ENCODE data around the gene HEATR5A. TPM values are rescaled to one million over a fixed set of nuclear protein-coding genes. Genes with fewer than 3 reads are reported as not detected.

The HEATR5A gene
- total and polyA plus RNA-seq, 2 of the 13 experiments (the other 11 are each of a cell fraction or from before 2014, with no cell fraction given), result 36.4 to 105 TPM

- TF ChIP-seq TRIM24 (CRISPR knock-in tag; IDR thresholded peaks at IDR 0.05), result 0 out of 2 replicates have a peak, but pooled peaks have one; percentile 15
- peak; percentile 97 for TF ChIP-seq MEIS2 (CRISPR knock-in tag; IDR thresholded peaks at IDR 0.05)
- peak; percentile 76; the same call in 1 of the 2 replicates for TF ChIP-seq ZNF780A (CRISPR knock-in tag; IDR thresholded peaks at IDR 0.05)
- TF ChIP-seq ZSCAN30 (CRISPR knock-in tag; IDR thresholded peaks at IDR 0.05), result peak; percentile 98
- TF ChIP-seq IKZF4 (CRISPR knock-in tag; IDR thresholded peaks at IDR 0.05; ENCODE audit: borderline replicate concordance, low read depth, not compliant biosample characterization), result peak; percentile 98
- peak; percentile 50; the same call in 1 of the 2 replicates for TF ChIP-seq ADNP (CRISPR knock-in tag; IDR thresholded peaks at IDR 0.05)
- TF ChIP-seq MTA3 (CRISPR knock-in tag; IDR thresholded peaks at IDR 0.05), result peak; percentile 41; the same call in 1 of the 2 replicates
- TF ChIP-seq MBNL3 (CRISPR knock-in tag; conservative IDR thresholded peaks at IDR 0.05), result no peak
- TF ChIP-seq ZNF24 (IDR thresholded peaks at IDR 0.05), result no peak; the same call in 1 of the 2 replicates
- TF ChIP-seq, protein P1, sequence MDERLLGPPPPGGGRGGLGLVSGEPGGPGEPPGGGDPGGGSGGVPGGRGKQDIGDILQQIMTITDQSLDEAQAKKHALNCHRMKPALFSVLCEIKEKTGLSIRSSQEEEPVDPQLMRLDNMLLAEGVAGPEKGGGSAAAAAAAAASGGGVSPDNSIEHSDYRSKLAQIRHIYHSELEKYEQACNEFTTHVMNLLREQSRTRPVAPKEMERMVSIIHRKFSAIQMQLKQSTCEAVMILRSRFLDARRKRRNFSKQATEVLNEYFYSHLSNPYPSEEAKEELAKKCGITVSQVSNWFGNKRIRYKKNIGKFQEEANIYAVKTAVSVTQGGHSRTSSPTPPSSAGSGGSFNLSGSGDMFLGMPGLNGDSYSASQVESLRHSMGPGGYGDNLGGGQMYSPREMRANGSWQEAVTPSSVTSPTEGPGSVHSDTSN (CRISPR knock-in tag; IDR thresholded peaks at IDR 0.05), result peak; percentile 35; the same call in 1 of the 2 replicates
- peak; percentile 100 for TF ChIP-seq ARNT2 (CRISPR knock-in tag; IDR thresholded peaks at IDR 0.05; ENCODE audit: low read depth)
- peak; percentile 100 for TF ChIP-seq ARHGAP35 (CRISPR knock-in tag; IDR thresholded peaks at IDR 0.05; ENCODE audit: borderline replicate concordance)
- TF ChIP-seq MTA1 (CRISPR knock-in tag; IDR thresholded peaks at IDR 0.05; ENCODE audit: borderline replicate concordance), result peak; percentile 100
- TF ChIP-seq ZNF616 (CRISPR knock-in tag; IDR thresholded peaks at IDR 0.05; ENCODE audit: low read depth), result peak; percentile 98
- TF ChIP-seq ZNF503 (CRISPR knock-in tag; IDR thresholded peaks at IDR 0.05), result peak; percentile 91
- TF ChIP-seq, protein P2, sequence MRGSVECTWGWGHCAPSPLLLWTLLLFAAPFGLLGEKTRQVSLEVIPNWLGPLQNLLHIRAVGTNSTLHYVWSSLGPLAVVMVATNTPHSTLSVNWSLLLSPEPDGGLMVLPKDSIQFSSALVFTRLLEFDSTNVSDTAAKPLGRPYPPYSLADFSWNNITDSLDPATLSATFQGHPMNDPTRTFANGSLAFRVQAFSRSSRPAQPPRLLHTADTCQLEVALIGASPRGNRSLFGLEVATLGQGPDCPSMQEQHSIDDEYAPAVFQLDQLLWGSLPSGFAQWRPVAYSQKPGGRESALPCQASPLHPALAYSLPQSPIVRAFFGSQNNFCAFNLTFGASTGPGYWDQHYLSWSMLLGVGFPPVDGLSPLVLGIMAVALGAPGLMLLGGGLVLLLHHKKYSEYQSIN (CRISPR knock-in tag; IDR thresholded peaks at IDR 0.05; ENCODE audit: borderline replicate concordance), result no peak
- peak in 1 of 2 experiments; percentile 5; a peak in 2 of 4 replicates for TF ChIP-seq REST (IDR thresholded peaks at IDR 0.05; ENCODE audit: borderline replicate concordance in 1 of 2, low read depth in 1 of 2, low read length in 2 of 2)
- TF ChIP-seq, protein P3, sequence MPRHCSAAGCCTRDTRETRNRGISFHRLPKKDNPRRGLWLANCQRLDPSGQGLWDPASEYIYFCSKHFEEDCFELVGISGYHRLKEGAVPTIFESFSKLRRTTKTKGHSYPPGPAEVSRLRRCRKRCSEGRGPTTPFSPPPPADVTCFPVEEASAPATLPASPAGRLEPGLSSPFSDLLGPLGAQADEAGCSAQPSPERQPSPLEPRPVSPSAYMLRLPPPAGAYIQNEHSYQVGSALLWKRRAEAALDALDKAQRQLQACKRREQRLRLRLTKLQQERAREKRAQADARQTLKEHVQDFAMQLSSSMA (CRISPR knock-in tag; IDR thresholded peaks at IDR 0.05), result peak; percentile 98
- TF ChIP-seq TCF7 (IDR thresholded peaks at IDR 0.05; ENCODE audit: low read depth), result no peak; the same call in 1 of the 2 replicates
Observed at GRCh38 chr14:31456841-31457664, 36.7 kb upstream of the HEATR5A start, which contains the start of gene DTD2 (continued).
